Glutamatergic neuron (in vitro differentiated cells): Measurements from ENCODE around the gene ILDR1. TPM values are rescaled to one million over a fixed set of nuclear protein-coding genes. Genes with fewer than 3 reads are reported as not detected.

Experiments used
- DNase-seq: peaks from one replicate; pipeline ENCODE4 v3.0.0; 2022
- H3K27ac Mint-ChIP-seq: one replicate; pipeline ENCODE4 v1.8.0; 2020; ENCODE audit warnings: mild to moderate bottlenecking, mixed read lengths, inconsistent platforms; ENCODE audit not compliant: unreplicated experiment
- H3K27me3 Mint-ChIP-seq: one replicate; pipeline ENCODE4 v1.8.0; 2020; ENCODE audit warnings: mild to moderate bottlenecking, moderate library complexity, mixed read lengths, inconsistent platforms; ENCODE audit not compliant: unreplicated experiment
- H3K36me3 Mint-ChIP-seq: one replicate; pipeline ENCODE4 v1.8.0; 2020; ENCODE audit warnings: mild to moderate bottlenecking, mixed read lengths, inconsistent platforms; ENCODE audit not compliant: unreplicated experiment
- H3K4me1 Mint-ChIP-seq: one replicate; pipeline ENCODE4 v1.8.0; 2020; ENCODE audit warnings: mild to moderate bottlenecking, low read depth, mixed read lengths, inconsistent platforms; ENCODE audit not compliant: unreplicated experiment
- H3K4me3 Mint-ChIP-seq: one replicate; pipeline ENCODE4 v1.8.0; 2020; ENCODE audit warnings: mild to moderate bottlenecking, mixed read lengths, inconsistent platforms; ENCODE audit not compliant: unreplicated experiment
- H3K9me3 Mint-ChIP-seq: one replicate; pipeline ENCODE4 v1.8.0; 2020; ENCODE audit warnings: mild to moderate bottlenecking, moderate library complexity, mixed read lengths, inconsistent platforms; ENCODE audit not compliant: unreplicated experiment
- total RNA-seq: library from RNA; stranded (reverse); fragmentation: NEBNext Ultra II Directional; extraction: Animal tissue kit (Norgen Biotek cat#: 25700); gene quantifications from one replicate; pipeline ENCODE4 v1.2.1, GENCODE V29; 2021; ENCODE audit not compliant: unreplicated experiment
- TF ChIP-seq, protein P1 (sequence below): fragments of 200-600 bp; sonication (generic); IDR thresholded peaks from one replicate; pipeline ENCODE4 v1.5.0; 2021; ENCODE audit not compliant: partially characterized antibody, unreplicated experiment

ILDR1 gene
- total RNA-seq, 1 donor from 2014 or later, result not detected

GRCh38 chr3:122021037-122021436 is 1.0 kb downstream of the ILDR1 start:
- Mint-ChIP-seq H3K4me3 (no peak overlapping the region), H3K36me3 (peaks cover 5% of the 10 kb centered on the region), H3K9me3 (peaks cover under 1% of the 10 kb centered on the region), H3K4me1 (no peaks in the 10 kb centered on the region), H3K27ac (no peak overlapping the region), H3K27me3 (peaks cover 8% of the 10 kb centered on the region)
- DNase-seq, result no peak
- TF ChIP-seq, protein P1, sequence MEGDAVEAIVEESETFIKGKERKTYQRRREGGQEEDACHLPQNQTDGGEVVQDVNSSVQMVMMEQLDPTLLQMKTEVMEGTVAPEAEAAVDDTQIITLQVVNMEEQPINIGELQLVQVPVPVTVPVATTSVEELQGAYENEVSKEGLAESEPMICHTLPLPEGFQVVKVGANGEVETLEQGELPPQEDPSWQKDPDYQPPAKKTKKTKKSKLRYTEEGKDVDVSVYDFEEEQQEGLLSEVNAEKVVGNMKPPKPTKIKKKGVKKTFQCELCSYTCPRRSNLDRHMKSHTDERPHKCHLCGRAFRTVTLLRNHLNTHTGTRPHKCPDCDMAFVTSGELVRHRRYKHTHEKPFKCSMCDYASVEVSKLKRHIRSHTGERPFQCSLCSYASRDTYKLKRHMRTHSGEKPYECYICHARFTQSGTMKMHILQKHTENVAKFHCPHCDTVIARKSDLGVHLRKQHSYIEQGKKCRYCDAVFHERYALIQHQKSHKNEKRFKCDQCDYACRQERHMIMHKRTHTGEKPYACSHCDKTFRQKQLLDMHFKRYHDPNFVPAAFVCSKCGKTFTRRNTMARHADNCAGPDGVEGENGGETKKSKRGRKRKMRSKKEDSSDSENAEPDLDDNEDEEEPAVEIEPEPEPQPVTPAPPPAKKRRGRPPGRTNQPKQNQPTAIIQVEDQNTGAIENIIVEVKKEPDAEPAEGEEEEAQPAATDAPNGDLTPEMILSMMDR, result no peak

GRCh38 chr3:122019493-122019892 is 2.6 kb downstream of the ILDR1 start:
- Mint-ChIP-seq H3K4me3 (no peak overlapping the region), H3K36me3 (peaks cover 5% of the 10 kb centered on the region), H3K27ac (no peak overlapping the region), H3K27me3 (peaks cover 8% of the 10 kb centered on the region), H3K9me3 (peaks cover 2% of the 10 kb centered on the region), H3K4me1 (no peaks in the 10 kb centered on the region)
- DNase-seq, result no peak
- TF ChIP-seq, protein P1, result no peak

DNA sequence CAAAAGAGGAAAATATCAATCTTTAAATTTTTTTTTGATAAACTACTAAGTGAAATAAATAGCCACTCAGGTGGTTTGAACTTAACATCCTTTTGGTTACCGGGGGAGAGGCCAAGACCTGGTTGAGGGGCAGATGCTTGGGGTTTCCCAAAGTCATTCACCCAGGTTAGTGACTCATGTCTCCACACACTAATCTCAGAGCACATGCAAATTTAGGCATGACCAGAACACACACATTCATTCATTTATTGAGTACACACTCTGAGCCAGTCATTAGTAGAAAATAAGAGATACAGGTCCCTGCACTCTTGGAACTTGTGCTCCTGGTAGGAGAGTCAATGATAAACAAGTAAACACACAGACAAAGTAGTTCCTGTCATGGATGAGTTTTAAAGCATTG is 7.3 kb downstream of the ILDR1 start:
- Mint-ChIP-seq H3K27me3 (no peaks in the 10 kb centered on the region), H3K27ac (no peak overlapping the region), H3K4me3 (no peak overlapping the region), H3K4me1 (no peaks in the 10 kb centered on the region), H3K36me3 (peaks cover 5% of the 10 kb centered on the region), H3K9me3 (peaks cover 2% of the 10 kb centered on the region)
- TF ChIP-seq, protein P1, result no peak
- DNase-seq, result no peak

DNA sequence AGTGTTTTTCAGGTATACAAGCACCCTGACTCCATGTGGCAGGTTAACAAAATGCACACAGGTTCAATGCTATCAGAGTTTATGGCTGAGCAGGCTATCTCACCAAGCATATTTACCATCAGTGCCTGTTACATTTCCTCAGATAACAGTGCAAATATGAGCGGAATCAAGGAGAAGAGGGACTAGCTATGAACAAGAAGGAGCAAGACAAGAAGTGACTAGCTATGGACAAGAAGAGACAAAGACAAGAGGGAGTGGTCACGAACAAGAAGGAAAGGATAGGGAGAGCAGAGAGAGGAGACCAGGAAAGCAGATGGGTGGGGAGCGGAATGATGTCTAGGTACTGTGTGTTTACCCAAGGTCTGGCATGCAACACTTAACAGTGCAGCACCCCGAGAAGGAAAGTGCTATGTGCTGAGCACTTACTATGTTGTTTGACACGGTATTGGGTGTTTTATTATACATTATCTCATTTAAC is 8.6 kb downstream of the ILDR1 start:
- no peak for DNase-seq
- H3K4me1 Mint-ChIP-seq, result no peaks in the 10 kb centered on the region
- peaks cover 2% of the 10 kb centered on the region for H3K9me3 Mint-ChIP-seq
- H3K27me3 Mint-ChIP-seq, result no peaks in the 10 kb centered on the region
- H3K36me3 Mint-ChIP-seq, result peaks cover 5% of the 10 kb centered on the region
- H3K4me3 Mint-ChIP-seq, result no peak overlapping the region
- H3K27ac Mint-ChIP-seq, result no peak overlapping the region
- TF ChIP-seq, protein P1, result no peak

DNA sequence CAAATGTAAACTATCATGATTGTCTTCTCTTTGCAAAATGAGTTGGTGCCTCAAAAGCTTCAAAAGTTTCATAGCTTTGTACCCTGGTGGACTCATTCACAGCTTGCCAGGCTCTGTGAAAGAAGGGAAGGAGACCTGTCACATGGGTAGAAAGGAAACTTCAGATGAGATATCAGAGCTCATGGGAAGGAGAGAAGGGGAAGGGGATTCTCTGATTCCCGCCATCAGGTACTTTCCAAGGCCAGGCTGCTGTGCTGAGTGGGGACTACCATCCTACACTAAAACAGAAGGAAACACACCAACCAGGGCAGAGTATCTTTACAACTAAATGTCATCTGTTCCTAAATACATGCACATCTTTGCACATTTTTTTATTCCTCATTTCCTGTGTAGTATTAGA is 9.2 kb downstream of the ILDR1 start:
- no peak overlapping the region for H3K27ac Mint-ChIP-seq

More for the DNA sequence above, 9.2 kb downstream of the ILDR1 start:
- peaks cover 5% of the 10 kb centered on the region for H3K36me3 Mint-ChIP-seq
- no peak for DNase-seq
- no peaks in the 10 kb centered on the region for H3K4me1 Mint-ChIP-seq
- peaks cover 2% of the 10 kb centered on the region for H3K9me3 Mint-ChIP-seq
- TF ChIP-seq, protein P1, result no peak
- H3K4me3 Mint-ChIP-seq, result no peak overlapping the region
- H3K27me3 Mint-ChIP-seq, result no peaks in the 10 kb centered on the region
